ENCODE data around the gene RASA1. TPM values are rescaled to one million over a fixed set of nuclear protein-coding genes. Genes with fewer than 3 reads are reported as not detected.

Gene RASA1
- total RNA-seq, 4 donors from 2014 or later: 22.8 to 37.7 (median 30.3) TPM

- TF ChIP-seq, protein P1, sequence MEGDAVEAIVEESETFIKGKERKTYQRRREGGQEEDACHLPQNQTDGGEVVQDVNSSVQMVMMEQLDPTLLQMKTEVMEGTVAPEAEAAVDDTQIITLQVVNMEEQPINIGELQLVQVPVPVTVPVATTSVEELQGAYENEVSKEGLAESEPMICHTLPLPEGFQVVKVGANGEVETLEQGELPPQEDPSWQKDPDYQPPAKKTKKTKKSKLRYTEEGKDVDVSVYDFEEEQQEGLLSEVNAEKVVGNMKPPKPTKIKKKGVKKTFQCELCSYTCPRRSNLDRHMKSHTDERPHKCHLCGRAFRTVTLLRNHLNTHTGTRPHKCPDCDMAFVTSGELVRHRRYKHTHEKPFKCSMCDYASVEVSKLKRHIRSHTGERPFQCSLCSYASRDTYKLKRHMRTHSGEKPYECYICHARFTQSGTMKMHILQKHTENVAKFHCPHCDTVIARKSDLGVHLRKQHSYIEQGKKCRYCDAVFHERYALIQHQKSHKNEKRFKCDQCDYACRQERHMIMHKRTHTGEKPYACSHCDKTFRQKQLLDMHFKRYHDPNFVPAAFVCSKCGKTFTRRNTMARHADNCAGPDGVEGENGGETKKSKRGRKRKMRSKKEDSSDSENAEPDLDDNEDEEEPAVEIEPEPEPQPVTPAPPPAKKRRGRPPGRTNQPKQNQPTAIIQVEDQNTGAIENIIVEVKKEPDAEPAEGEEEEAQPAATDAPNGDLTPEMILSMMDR (IDR thresholded peaks at IDR 0.05): no peak
- ATAC-seq (ENCODE audit: low FRiP score) (no peak), DNase-seq (ENCODE audit: low spot score) (no peak)
Observed at GRCh38 chr5:87369431-87369830, 101.7 kb downstream of the RASA1 start.

DNA sequence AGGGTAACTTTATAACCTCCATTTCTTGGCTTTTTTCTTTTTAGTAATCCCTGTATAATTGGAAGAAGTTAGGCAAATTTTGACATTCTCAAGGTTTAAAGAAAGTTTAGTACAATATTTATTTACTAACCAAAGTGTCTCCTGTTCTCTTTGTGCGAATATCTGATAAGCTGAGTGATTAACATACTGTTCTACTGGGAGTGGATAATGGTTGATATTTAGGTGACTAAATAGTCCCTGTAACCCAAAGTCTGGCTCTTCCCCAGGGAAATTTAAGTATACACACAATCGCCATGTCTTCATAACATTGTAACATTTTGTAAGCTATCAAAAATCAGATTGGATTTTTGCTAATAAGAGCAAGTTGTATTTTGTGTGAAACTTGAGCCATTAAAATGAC, 105.0 kb downstream of the RASA1 start:
- ATAC-seq (ENCODE audit: low FRiP score) (no peak), DNase-seq (ENCODE audit: low spot score) (no peak)
- TF ChIP-seq, protein P1 (IDR thresholded peaks at IDR 0.05): no peak

GRCh38 chr5:87382224-87382623, 114.5 kb downstream of the RASA1 start:
- TF ChIP-seq, protein P1 (IDR thresholded peaks at IDR 0.05): no peak
- DNase-seq (ENCODE audit: low spot score): no peak
- no peak for ATAC-seq (ENCODE audit: low FRiP score)

DNA sequence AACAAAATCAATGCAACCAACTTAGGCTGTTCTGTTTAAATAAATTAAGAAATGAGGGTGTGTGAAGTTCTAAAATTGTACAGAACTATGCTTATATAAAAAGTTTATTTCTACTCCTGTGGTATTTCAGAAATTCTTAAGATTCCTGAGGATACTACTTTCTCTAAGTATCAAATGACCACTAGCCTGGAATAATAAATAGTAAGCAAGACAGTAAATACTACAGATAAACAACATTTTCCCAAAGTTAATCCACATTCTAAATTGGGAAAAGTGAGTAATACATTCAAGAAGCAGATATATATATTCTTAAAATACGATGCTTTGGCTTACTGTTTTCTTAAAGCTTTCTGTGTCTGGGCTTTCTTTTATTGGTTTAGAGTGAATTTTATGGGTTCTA, 115.5 kb downstream of the RASA1 start:
- DNase-seq (ENCODE audit: low spot score) (no peak), ATAC-seq (ENCODE audit: low FRiP score) (no peak)
- TF ChIP-seq, protein P1 (IDR thresholded peaks at IDR 0.05): no peak

GRCh38 chr5:87385802-87386201, 118.1 kb downstream of the RASA1 start:
- ATAC-seq (ENCODE audit: low FRiP score) (no peak), DNase-seq (ENCODE audit: low spot score) (no peak)
- TF ChIP-seq, protein P1 (IDR thresholded peaks at IDR 0.05): no peak

DNA sequence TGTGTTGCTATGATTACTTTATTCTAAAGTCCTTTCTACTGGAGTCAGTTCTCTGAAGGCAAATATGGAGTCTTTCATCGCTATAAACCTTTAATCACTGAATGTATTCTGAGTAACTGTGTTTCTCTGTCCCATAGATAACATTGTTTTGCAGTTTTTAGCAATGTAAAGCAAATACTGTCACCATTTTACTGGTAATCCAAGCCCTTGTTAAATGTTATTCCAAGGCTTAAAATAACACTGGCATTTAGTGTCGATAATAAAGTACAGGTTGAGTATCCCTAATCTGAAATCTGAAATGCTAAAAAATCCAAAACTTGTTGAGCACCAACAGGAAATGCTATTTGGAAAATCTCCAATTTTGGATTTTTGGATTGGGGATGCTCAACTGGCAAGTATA, 120.4 kb downstream of the RASA1 start:
- TF ChIP-seq, protein P1 (IDR thresholded peaks at IDR 0.05): no peak
- ATAC-seq (ENCODE audit: low FRiP score): no peak
- no peak for DNase-seq (ENCODE audit: low spot score)

GRCh38 chr5:87389296-87390034, 121.8 kb downstream of the RASA1 start:
- DNase-seq (ENCODE audit: low spot score) (no peak), ATAC-seq (ENCODE audit: low FRiP score) (no peak)

More at GRCh38 chr5:87389296-87390034, 121.8 kb downstream of the RASA1 start:
- TF ChIP-seq, protein P1 (IDR thresholded peaks at IDR 0.05): no peak

All from omental fat pad (tissue), 4 donors.